ENCODE data around the gene NEMF. TPM values are rescaled to one million over a fixed set of nuclear protein-coding genes. Genes with fewer than 3 reads are reported as not detected.
A peak's percentile ranks its signal among the peaks of the same experiment; 100 is the strongest.

The NEMF gene
- total RNA-seq, 1 experiment from 2014 or later, result 57.7 TPM

DNA sequence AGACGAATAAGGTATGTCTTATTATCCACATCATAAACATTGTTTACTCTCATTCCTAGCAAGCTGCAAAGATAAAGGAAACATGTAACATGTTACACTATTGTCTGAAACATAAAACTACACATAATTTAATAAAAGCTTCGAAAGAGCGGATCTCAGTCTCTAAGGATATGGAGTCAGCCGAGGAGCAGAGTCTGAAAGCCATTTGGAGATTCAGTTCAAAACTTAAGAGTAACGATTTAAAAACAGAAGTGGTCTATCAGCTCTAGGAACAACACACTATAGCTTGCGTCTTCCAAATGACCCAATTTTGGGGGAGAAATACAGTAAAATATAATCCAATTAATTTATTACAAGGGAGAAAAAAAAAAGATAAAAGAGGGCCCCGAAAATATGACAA lies 775 bp downstream of the NEMF start:
- peaks cover 15 to 16% of the 10 kb centered on the region in 2 experiments; a peak in 3 of 4 replicates for H3K36me3 ChIP-seq (ENCODE audit: control insufficient read depth in 1 of 2, insufficient read depth in 2 of 2, low read length in 2 of 2)
- no peak overlapping the region for H2AFZ ChIP-seq (ENCODE audit: low read depth, low read length, poor library complexity, severe bottlenecking)
- peak overlapping the region; percentile 82 to 89 for H3K4me3 ChIP-seq (replicated peaks in 1 of 2; ENCODE audit: low read depth in 1 of 2, low read length in 2 of 2)
- ChIA-PET RAD21 (ENCODE audit: low non-redundant PET in 1 of 2, low total read pairs in 2 of 2, uncharacterized antibody in 2 of 2, unreplicated experiment in 2 of 2) (interaction anchor here in 1 of 2 experiments (1.2 kb wide), 2 partner anchors 9 to 28 kb away, joined by 3 read pairs; no protein-coding TSS in a partner anchor), POLR2A (interaction anchor here (0.9 to 2.6 kb wide), 7 partner anchors 9 to 486 kb away, joined by 3 to 6 read pairs (median 6); no protein-coding TSS in a partner anchor), CTCF (interaction anchor here (0.8 to 4.0 kb wide), 10 partner anchors 9 to 390 kb away, joined by 3 to 76 read pairs (median 4); partner anchors contain the start of genes MGAT2 and RPL36AL)
- no peaks in the 10 kb centered on the region for H3K27me3 ChIP-seq (ENCODE audit: insufficient read depth, low read length)
- no TSS peak for BruUV-seq (replicated peaks)
- H3K9me3 ChIP-seq (ENCODE audit: control insufficient read depth in 1 of 2, insufficient read depth in 1 of 2, low read depth in 1 of 2, low read length in 2 of 2), result no peaks in the 10 kb centered on the region
- peaks cover 7 to 22% of the 10 kb centered on the region in 2 experiments for H3K4me1 ChIP-seq (ENCODE audit: control insufficient read depth in 1 of 2, insufficient read depth in 2 of 2, low read length in 2 of 2)
- DNase-seq (ENCODE audit: low read depth, low spot score) (no peak), ATAC-seq (no peak)
- TF ChIP-seq, protein P1, sequence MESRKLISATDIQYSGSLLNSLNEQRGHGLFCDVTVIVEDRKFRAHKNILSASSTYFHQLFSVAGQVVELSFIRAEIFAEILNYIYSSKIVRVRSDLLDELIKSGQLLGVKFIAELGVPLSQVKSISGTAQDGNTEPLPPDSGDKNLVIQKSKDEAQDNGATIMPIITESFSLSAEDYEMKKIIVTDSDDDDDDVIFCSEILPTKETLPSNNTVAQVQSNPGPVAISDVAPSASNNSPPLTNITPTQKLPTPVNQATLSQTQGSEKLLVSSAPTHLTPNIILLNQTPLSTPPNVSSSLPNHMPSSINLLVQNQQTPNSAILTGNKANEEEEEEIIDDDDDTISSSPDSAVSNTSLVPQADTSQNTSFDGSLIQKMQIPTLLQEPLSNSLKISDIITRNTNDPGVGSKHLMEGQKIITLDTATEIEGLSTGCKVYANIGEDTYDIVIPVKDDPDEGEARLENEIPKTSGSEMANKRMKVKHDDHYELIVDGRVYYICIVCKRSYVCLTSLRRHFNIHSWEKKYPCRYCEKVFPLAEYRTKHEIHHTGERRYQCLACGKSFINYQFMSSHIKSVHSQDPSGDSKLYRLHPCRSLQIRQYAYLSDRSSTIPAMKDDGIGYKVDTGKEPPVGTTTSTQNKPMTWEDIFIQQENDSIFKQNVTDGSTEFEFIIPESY (IDR thresholded peaks at IDR 0.05; ENCODE audit: extremely low read depth, insufficient replicate concordance, low read length), result no peak
- TF ChIP-seq CEBPB (IDR thresholded peaks at IDR 0.05; ENCODE audit: low read depth) (no peak), ELF1 (IDR thresholded peaks at IDR 0.05; ENCODE audit: borderline replicate concordance, low read depth) (no peak), ZFX (IDR thresholded peaks at IDR 0.05) (no peak), EZH2 (IDR thresholded peaks at IDR 0.05) (no peak), JUND (IDR thresholded peaks at IDR 0.05) (no peak), SRF (IDR thresholded peaks at IDR 0.05; ENCODE audit: low read depth) (no peak), POLR2A (IDR thresholded peaks at IDR 0.05; ENCODE audit: borderline replicate concordance, extremely low read depth, insufficient read depth, insufficient read length) (no peak), ATF3 (IDR thresholded peaks at IDR 0.05) (no peak), SP1 (IDR thresholded peaks at IDR 0.05; ENCODE audit: low read depth) (no peak), RAD21 (IDR thresholded peaks at IDR 0.05; ENCODE audit: low read depth) (no peak), TCF7L2 (IDR thresholded peaks at IDR 0.05; ENCODE audit: borderline replicate concordance, extremely low read depth, insufficient read depth, insufficient read length) (no peak), CBX3 (IDR thresholded peaks at IDR 0.05; ENCODE audit: low read depth) (no peak), ZNF274 (IDR thresholded peaks at IDR 0.05; ENCODE audit: low read depth, low read length) (no peak)
- TF ChIP-seq, protein P2, sequence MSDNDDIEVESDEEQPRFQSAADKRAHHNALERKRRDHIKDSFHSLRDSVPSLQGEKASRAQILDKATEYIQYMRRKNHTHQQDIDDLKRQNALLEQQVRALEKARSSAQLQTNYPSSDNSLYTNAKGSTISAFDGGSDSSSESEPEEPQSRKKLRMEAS (IDR thresholded peaks at IDR 0.05), result no peak
- peaks cover 47% of the 10 kb centered on the region for H3K79me2 ChIP-seq (ENCODE audit: insufficient read depth, low read length)
- no peaks in the 10 kb centered on the region for H3K9me2 ChIP-seq (ENCODE audit: insufficient read depth)
- peak overlapping the region; percentile 66 for H3K27ac ChIP-seq (ENCODE audit: low read depth, low read length)
- intact Hi-C loops (cut with micrococcal nuclease), result loop anchor here (2.0 to 10.0 kb wide), 2 partner anchors 217 to 923 kb away; partner anchors contain the start of gene DNAAF2
- no peaks in the 10 kb centered on the region for H4K20me1 ChIP-seq (ENCODE audit: insufficient read depth)
- H3K9ac ChIP-seq (ENCODE audit: low read length), result peak overlapping the region; percentile 92
- peak overlapping the region; percentile 63 for H3K4me2 ChIP-seq (ENCODE audit: low read length)
